ENCODE results near the gene PITPNM3.

DNA sequence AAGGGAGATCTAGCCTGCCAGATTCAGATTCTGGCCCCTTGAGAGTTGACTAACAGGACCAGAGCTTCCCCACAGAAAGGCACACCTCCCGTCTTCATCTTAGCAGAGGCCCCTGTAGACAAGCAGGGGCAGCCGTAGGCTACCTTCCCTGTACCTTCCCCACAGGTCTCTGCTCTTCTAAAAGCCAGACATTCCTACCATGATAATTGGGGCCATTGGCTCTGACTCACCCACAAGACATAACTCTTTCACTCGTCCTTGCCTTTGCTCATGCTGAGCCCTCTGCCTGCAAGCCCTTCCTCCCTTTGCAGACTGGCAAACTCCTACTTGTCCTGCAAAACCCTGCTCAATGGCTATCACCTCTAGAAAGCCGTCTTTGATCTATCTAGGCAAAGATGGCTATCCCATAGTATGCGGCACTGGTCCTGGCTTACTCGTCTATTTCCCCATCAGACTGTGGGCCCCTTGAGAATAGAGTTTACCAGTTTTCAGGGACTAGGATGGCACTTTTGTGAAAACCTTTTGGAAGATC lies 68.3 kb downstream of the PITPNM3 start:
- TF ChIP-seq CTCF (IDR thresholded peaks at IDR 0.05) (no peak), POLR2AphosphoS5 (IDR thresholded peaks at IDR 0.05) (no peak), POLR2A (IDR thresholded peaks at IDR 0.05) (no peak), EP300 (IDR thresholded peaks at IDR 0.05) (no peak)

Measured in gastroesophageal sphincter (tissue), 3 donors.